Activated T-cell treated with anti-CD3 and anti-CD28 coated beads, Interleukin-2, amount 50 U/mL, for 48 hours (primary cell): ENCODE data around the gene PPP1R14B.
A peak's percentile ranks its signal among the peaks of the same experiment; 100 is the strongest.
"Not testable (repeated sequence)": the region's sequence is repeated elsewhere in the genome, so short reads cannot be mapped to it uniquely, and the experiment has no call there.

Source experiments
- DNase-seq, 2 experiments: peaks; one replicate each; pipeline ENCODE4 v3.0.0-alpha.2; 2020

PPP1R14B gene

GRCh38 chr11:64260147-64260708 is 13.5 kb upstream of the PPP1R14B start:
- DNase-seq = no peak

GRCh38 chr11:64259533-64260067 is 12.9 kb upstream of the PPP1R14B start:
- no peak for DNase-seq

GRCh38 chr11:64258946-64259532 is 12.3 kb upstream of the PPP1R14B start:
- DNase-seq = no peak

GRCh38 chr11:64258356-64258755 is 11.6 kb upstream of the PPP1R14B start:
- no peak for DNase-seq

- no peak for DNase-seq
Observed at GRCh38 chr11:64256300-64256699, 9.6 kb upstream of the PPP1R14B start.

GRCh38 chr11:64255135-64256128 is 8.7 kb upstream of the PPP1R14B start:
- DNase-seq = no peak

- DNase-seq = no peak
Observed at GRCh38 chr11:64254326-64254725, 7.6 kb upstream of the PPP1R14B start.

- DNase-seq = no peak
Observed at GRCh38 chr11:64253481-64253880, 6.7 kb upstream of the PPP1R14B start.

- no peak for DNase-seq
Observed at GRCh38 chr11:64253043-64253442, 6.3 kb upstream of the PPP1R14B start.

- peak in 1 of 2 experiments; percentile 52 for DNase-seq
Observed at GRCh38 chr11:64252003-64252872, 5.5 kb upstream of the PPP1R14B start.

- DNase-seq = no peak
Observed at GRCh38 chr11:64251753-64252002, 4.9 kb upstream of the PPP1R14B start.

- peak; percentile 81 to 87 for DNase-seq
Observed at GRCh38 chr11:64251016-64251752, 4.4 kb upstream of the PPP1R14B start, which contains the start of gene PLCB3. PLCB3 (plus strand) TSS chr11:64251530; CDS start chr11:64251650, 120 bp downstream.

- no peak for DNase-seq
Observed at GRCh38 chr11:64250415-64251015, 3.8 kb upstream of the PPP1R14B start.

- DNase-seq = peak in 1 of 2 experiments; percentile 31
Observed at GRCh38 chr11:64249563-64250414, 3.0 kb upstream of the PPP1R14B start.

GRCh38 chr11:64249038-64249437 is 2.3 kb upstream of the PPP1R14B start:
- no peak for DNase-seq

GRCh38 chr11:64248578-64248977 is 1.8 kb upstream of the PPP1R14B start:
- no peak for DNase-seq

- DNase-seq = no peak
Observed at GRCh38 chr11:64247729-64248531, 1.2 kb upstream of the PPP1R14B start.

- DNase-seq = not testable (repeated sequence)
Observed at GRCh38 chr11:64246621-64246870, 197 bp downstream of the PPP1R14B start.

GRCh38 chr11:64245797-64246620 is 734 bp downstream of the PPP1R14B start:
- DNase-seq = peak; percentile 85 to 88
